HCT116 (cell line): Measurements from ENCODE around the gene WDR90.

Experiments
- EGR1 ChIP-seq: IDR thresholded peaks from 2 replicates; pipeline ENCODE4 v1.6.1; 2012; ENCODE audit warnings: low read depth
- EZH2 ChIP-seq: fragments of 200-600 bp; sonication (generic); IDR thresholded peaks from 2 replicates; pipeline ENCODE4 v1.6.1; 2017; ENCODE audit warnings: antibody characterized with exemption, mixed run types
- JUND ChIP-seq: IDR thresholded peaks from 2 replicates; pipeline ENCODE4 v1.6.1; 2012
- POLR2A ChIP-seq: IDR thresholded peaks from 2 replicates; pipeline ENCODE4 v1.7.0; 2011; ENCODE audit warnings: borderline replicate concordance; ENCODE audit not compliant: insufficient read depth, insufficient read length; ENCODE audit errors: extremely low read depth
- RAD21 ChIP-seq: IDR thresholded peaks from 2 replicates; pipeline ENCODE4 v1.6.1; 2012; ENCODE audit warnings: low read depth, mild to moderate bottlenecking
- SIN3A ChIP-seq: IDR thresholded peaks from 2 replicates; pipeline ENCODE4 v1.6.1; 2012; ENCODE audit warnings: low read depth
- TCF7L2 ChIP-seq: IDR thresholded peaks from 2 replicates; pipeline ENCODE4 v1.7.0; 2011; ENCODE audit warnings: borderline replicate concordance, inconsistent platforms; ENCODE audit not compliant: insufficient read depth, insufficient read length; ENCODE audit errors: extremely low read depth
- TF ChIP-seq, protein P1 (sequence below), 3 experiments: fragments of 200-600 bp in 1 of 3; sonication (generic) in 1 of 3; IDR thresholded peaks in 2 of 3; conservative IDR thresholded peaks in 1 of 3; 2 replicates each; pipeline ENCODE4 v1.5.1; 2012 to 2017; ENCODE audit warnings: low read depth in 2 of 3, low read length in 2 of 3, antibody characterized with exemption in 1 of 3, borderline replicate concordance in 1 of 3, control low read depth in 1 of 3, mild to moderate bottlenecking in 1 of 3, mixed read lengths in 1 of 3, mixed run types in 1 of 3, moderate library complexity in 1 of 3; ENCODE audit not compliant: insufficient read depth in 1 of 3

DNA sequence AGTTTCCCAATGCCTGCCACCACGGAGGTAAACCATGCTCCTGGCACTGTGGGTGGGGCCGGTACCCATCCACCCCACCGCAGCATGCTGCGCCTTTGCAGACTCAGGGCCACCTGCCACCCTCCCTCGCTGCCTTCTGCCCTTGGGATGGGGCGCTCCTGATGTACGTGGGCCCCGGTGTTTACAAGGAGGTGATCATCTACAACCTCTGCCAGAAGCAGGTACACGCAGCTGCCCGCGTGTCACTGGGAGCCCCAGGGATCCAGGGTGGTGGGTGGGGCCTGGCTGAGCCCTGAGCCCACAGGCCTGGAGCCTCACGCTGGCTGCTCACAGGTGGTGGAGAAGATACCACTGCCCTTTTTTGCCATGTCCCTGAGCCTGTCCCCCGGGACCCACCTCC, 17.4 kb downstream of the WDR90 start:
- TF ChIP-seq POLR2A (no peak), JUND (no peak), SIN3A (no peak), EGR1 (no peak), RAD21 (no peak), TCF7L2 (no peak), EZH2 (no peak)
- TF ChIP-seq, protein P1, sequence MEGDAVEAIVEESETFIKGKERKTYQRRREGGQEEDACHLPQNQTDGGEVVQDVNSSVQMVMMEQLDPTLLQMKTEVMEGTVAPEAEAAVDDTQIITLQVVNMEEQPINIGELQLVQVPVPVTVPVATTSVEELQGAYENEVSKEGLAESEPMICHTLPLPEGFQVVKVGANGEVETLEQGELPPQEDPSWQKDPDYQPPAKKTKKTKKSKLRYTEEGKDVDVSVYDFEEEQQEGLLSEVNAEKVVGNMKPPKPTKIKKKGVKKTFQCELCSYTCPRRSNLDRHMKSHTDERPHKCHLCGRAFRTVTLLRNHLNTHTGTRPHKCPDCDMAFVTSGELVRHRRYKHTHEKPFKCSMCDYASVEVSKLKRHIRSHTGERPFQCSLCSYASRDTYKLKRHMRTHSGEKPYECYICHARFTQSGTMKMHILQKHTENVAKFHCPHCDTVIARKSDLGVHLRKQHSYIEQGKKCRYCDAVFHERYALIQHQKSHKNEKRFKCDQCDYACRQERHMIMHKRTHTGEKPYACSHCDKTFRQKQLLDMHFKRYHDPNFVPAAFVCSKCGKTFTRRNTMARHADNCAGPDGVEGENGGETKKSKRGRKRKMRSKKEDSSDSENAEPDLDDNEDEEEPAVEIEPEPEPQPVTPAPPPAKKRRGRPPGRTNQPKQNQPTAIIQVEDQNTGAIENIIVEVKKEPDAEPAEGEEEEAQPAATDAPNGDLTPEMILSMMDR (IDR thresholded peaks at IDR 0.05 in 2 of 3, conservative IDR thresholded peaks at IDR 0.05 in 1 of 3; ENCODE audit: borderline replicate concordance in 1 of 3, insufficient read depth in 1 of 3, low read depth in 2 of 3, low read length in 2 of 3), result no peak
